GM20000 (cell line): ENCODE data around the gene SIRT7.
A peak's percentile ranks its signal among the peaks of the same experiment; 100 is the strongest.

ENCODE experiments used
- DNase-seq: peaks from one replicate; pipeline ENCODE4 v3.0.0; 2012; ENCODE audit warnings: low spot score
- CTCF ChIP-seq: IDR thresholded peaks from 2 replicates; pipeline ENCODE4 v1.5.1; 2012; ENCODE audit warnings: mild to moderate bottlenecking, control low read depth; ENCODE audit errors: extremely low read depth, missing control alignments

Gene SIRT7

DNA sequence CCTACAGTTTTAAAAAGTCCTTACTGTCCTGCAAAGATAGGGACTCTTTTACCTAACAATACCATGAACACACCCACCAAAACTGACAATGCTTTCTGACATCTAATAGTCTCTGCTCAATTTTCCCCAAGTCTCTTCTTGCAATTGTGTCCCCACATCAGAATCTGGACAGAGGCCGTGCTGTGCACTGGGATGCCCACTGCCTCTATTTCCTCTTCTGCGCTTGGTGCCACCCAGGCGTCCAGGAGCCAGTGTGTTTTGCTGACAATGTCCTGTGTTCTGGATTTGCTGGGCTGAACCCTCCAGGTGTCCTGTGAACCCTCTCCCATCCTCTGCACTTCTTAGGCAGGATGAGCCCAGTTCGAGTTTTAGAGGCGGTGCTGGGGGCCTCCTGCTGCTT is 40.4 kb downstream of the SIRT7 start:
- no peak for DNase-seq
- no peak for TF ChIP-seq CTCF

GRCh38 chr17:81871387-81872230 is 46.4 kb downstream of the SIRT7 start:
- peak; percentile 100 for DNase-seq
- TF ChIP-seq CTCF, result no peak

DNA sequence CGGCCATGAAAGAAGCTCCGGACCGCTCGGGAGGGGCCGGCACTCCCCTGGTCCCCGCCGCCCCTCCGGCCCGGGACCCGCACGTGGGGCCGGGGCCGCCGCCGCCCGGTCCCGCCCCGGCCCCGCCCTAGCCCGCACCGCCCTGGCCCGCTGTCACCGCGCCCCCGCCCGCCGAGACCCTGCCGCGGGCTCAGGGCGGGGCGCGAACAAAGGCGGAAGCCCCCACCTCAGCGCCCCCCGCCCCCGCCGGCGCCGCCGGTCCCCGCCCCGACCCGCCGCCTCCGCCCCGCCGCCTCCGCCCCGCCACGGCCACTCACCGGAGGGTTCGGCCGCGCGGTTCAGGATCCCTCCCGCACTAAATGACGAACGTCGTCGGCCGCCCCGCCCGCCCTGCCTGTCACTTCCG is 47.0 kb downstream of the SIRT7 start, which contains the start of gene ARHGDIA:
Gene ARHGDIA, minus strand, starts transcription at position 357 of the 406 bp plus-strand sequence. CDS start 1,407 bp downstream, outside the sequence.
- DNase-seq, result no peak
- TF ChIP-seq CTCF, result no peak

DNA sequence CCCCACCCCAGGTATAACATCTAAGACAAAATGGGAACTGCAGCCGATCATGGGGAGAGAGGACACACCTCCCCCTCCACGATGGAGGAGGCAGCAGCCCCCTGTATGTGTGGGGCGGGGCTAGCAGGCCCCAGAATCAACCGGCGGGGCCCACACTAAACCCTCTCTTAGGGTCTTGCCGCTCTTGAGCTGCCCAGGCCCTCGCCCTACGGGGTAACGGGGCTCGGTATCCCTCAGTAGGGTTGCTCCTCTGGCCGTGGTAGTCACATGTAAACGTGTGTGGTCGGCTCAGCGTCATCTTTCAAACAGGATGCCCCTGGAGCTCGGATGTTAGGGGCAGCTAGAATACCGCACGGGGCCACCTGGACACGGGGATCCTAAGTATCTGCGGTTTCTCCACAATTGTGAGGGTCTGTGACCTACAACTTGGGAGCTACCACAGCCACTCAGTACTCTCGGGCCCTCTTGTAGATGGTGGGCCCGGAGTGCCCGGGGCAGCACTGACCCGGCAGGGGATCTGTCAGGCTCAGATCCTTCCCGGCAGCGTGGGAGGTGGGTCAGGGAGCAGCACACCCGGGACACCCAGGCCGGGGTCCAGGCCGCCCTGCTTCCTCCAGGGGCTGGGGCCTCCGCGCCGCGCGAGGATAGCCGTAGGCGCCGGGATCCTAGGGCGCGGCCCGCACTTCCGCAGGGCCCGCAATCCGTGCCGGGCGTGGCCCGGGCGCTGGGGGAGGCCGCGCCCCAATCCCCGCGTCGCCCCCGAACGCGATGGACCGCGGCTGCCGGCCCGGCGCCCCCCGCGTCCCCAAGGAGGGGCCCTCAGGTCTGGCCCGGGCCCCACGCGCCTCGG is 47.6 kb downstream of the SIRT7 start:
- DNase-seq, result peak; percentile 65
- TF ChIP-seq CTCF, result no peak

- TF ChIP-seq CTCF, result peak; percentile 75
- DNase-seq, result peak; percentile 86
Observed at GRCh38 chr17:81869221-81870130, 48.5 kb downstream of the SIRT7 start.

DNA sequence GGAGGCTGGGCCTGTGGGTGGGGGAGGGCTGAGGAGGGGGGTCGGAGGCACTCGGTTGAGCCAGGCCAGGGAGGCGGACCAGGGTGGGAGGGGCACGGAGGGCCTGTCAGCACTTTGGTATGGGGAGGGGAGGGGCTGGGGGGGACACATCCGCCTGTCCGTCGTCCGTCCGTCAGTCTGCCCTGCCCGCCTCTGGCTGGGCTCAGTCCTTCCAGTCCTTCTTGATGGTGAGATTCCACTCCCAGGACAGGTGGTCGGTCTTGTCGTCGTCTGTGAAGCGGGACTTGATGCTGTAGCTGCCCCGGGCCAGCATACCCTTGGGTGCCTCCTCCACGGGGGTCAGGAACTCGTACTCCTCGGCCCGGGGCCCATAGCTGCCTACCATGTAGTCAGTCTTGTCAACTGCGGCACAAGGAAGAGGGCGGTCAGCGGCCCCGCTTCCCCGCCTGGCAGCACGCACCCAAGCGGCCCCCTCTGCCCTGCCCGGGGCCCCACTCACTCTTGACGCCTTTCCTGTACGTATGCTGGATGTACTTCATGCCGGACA is 49.2 kb downstream of the SIRT7 start:
- no peak for TF ChIP-seq CTCF
- no peak for DNase-seq
